ENCODE data around the gene CCDC12. TPM values are rescaled to one million over a fixed set of nuclear protein-coding genes. Genes with fewer than 3 reads are reported as not detected.

The CCDC12 gene
- total RNA-seq, 1 donor from 2014 or later, result 40.5 TPM

GRCh38 chr3:46876313-46877300, 99.9 kb downstream of the CCDC12 start:
- DNase-seq (ENCODE audit: low read depth, low spot score), result no peak

- DNase-seq (ENCODE audit: low read depth, low spot score), result no peak
These were observed 101.0 kb downstream of the CCDC12 start for GRCh38 chr3:46875560-46875959.

GRCh38 chr3:46874430-46874829, 102.1 kb downstream of the CCDC12 start:
- DNase-seq (ENCODE audit: low read depth, low spot score), result no peak

GRCh38 chr3:46873521-46873920, 103.0 kb downstream of the CCDC12 start:
- DNase-seq (ENCODE audit: low read depth, low spot score), result no peak

Other genes with a start within 250 kb of the CCDC12 start
- not detected in 2 replicates for gene MYL3, start 113.3 kb downstream of the CCDC12 start, total RNA-seq
- gene PTH1R, start 99.0 kb downstream of the CCDC12 start, total RNA-seq, result 0.35 and 0.40 TPM in 2 replicates
- gene NBEAL2, start 2.9 kb upstream of the CCDC12 start, total RNA-seq, result 24.3 and 36.9 TPM in 2 replicates
- 24.7 and 30.7 TPM in 2 replicates for gene SETD2, start 187.4 kb upstream of the CCDC12 start, total RNA-seq